Activated CD8-positive, alpha-beta T cell treated with anti-CD3 and anti-CD28 coated beads for 36 hours (primary cell): ENCODE results near the gene GNG8. TPM values are rescaled to one million over a fixed set of nuclear protein-coding genes. Genes with fewer than 3 reads are reported as not detected.

Experiments used
- ATAC-seq: fragments of 200-7000 bp; cut with Tn5 transposase; one replicate; pipeline ENCODE4 v1.10.0; 2021; ENCODE audit warnings: mild to moderate bottlenecking, moderate library complexity
- CTCF ChIA-PET: fragments of 350-600 bp; sonication (Branson Sonifier 250); formaldehyde crosslinking; loops from one replicate; lab custom pipeline; 2021; ENCODE audit warnings: antibody characterized with exemption; lab: Charles Lee
- POLR2A ChIA-PET: fragments of 350-600 bp; sonication (Branson Sonifier 250); formaldehyde crosslinking; loops from one replicate; lab custom pipeline; 2021; ENCODE audit warnings: antibody characterized with exemption; lab: Charles Lee
- DNase-seq: peaks from one replicate; pipeline ENCODE4 v3.0.0-alpha.2; 2020
- H3K27ac Mint-ChIP-seq: one replicate; pipeline ENCODE4 v1.8.0; 2021; ENCODE audit warnings: mild to moderate bottlenecking, mixed read lengths
- H3K27me3 Mint-ChIP-seq: one replicate; pipeline ENCODE4 v1.8.0; 2021; ENCODE audit warnings: mixed read lengths
- H3K36me3 Mint-ChIP-seq: one replicate; pipeline ENCODE4 v1.8.0; 2021; ENCODE audit warnings: low read depth, mixed read lengths
- H3K4me1 Mint-ChIP-seq: one replicate; pipeline ENCODE4 v1.8.0; 2021; ENCODE audit warnings: low read depth, mixed read lengths
- H3K4me3 Mint-ChIP-seq: one replicate; pipeline ENCODE4 v1.8.0; 2021; ENCODE audit warnings: mild to moderate bottlenecking, moderate library complexity, mixed read lengths
- H3K9me3 Mint-ChIP-seq: one replicate; pipeline ENCODE4 v1.8.0; 2021; ENCODE audit warnings: mixed read lengths
- CTCF ChIP-seq: fragments of 200-600 bp; IDR thresholded peaks from one replicate; pipeline ENCODE4 v1.8.0; 2022; ENCODE audit warnings: antibody characterized with exemption, mild to moderate bottlenecking
- intact Hi-C: fragments of 100-400 bp; cut with micrococcal nuclease; formaldehyde crosslinking; loops from one replicate; pipeline ENCODE4 v1.10.0; 2022
- total RNA-seq, 2 experiments: library from RNA; stranded (reverse); gene quantifications; one replicate each; pipeline ENCODE4 v1.2.3, GENCODE V29; 2021

The GNG8 gene
- total RNA-seq, 2 experiments from 2014 or later: 33.0 to 45.4 TPM

- CTCF ChIA-PET: interaction anchor here (1.0 to 4.9 kb wide), 33 partner anchors 9 to 587 kb away, joined by 3 to 300 read pairs (median 7); partner anchors contain the start of genes CALM3, GNG8 and PTGIR
- peak; percentile 100 for DNase-seq
- Mint-ChIP-seq H3K27me3 (peaks cover 22% of the 10 kb centered on the region), H3K9me3 (no peaks in the 10 kb centered on the region), H3K27ac (peak within 1 kb of the TSS; percentile 69), H3K4me3 (peak within 1 kb of the TSS; percentile 74), H3K4me1 (peaks cover 25% of the 10 kb centered on the region), H3K36me3 (no peaks in the 10 kb centered on the region)
- no peak for TF ChIP-seq CTCF
- intact Hi-C loops: loop anchor here (5.0 kb wide), 1 partner anchor 134 kb away; no protein-coding TSS in a partner anchor
- POLR2A ChIA-PET: interaction anchor here (0.6 to 4.1 kb wide), 18 partner anchors 12 to 145 kb away, joined by 3 to 28 read pairs (median 4); partner anchors contain the start of gene CALM3
- peak; percentile 88 for ATAC-seq
Measured at GRCh38 chr19:46661020-46661731, 25.2 kb upstream of the GNG8 start, which contains the start of gene DACT3. DACT3 (minus strand) TSS chr19:46661182; CDS start chr19:46661064, 118 bp downstream.

GRCh38 chr19:46660551-46661019 is 24.6 kb upstream of the GNG8 start:
- DNase-seq: peak; percentile 43
- no peaks in the 10 kb centered on the region for H3K36me3 Mint-ChIP-seq

GRCh38 chr19:46660008-46660517 is 24.1 kb upstream of the GNG8 start:
- Mint-ChIP-seq H3K4me1 (peaks cover 25% of the 10 kb centered on the region), H3K27ac (no peak overlapping the region), H3K36me3 (no peaks in the 10 kb centered on the region), H3K9me3 (no peaks in the 10 kb centered on the region), H3K4me3 (peak overlapping the region; percentile 74), H3K27me3 (peaks cover 24% of the 10 kb centered on the region)
- intact Hi-C loops: loop anchor here (5.0 kb wide), 1 partner anchor 133 kb away; no protein-coding TSS in a partner anchor
- ATAC-seq (no peak), DNase-seq (peak; percentile 35)
- ChIA-PET CTCF (interaction anchor here (0.9 to 4.9 kb wide), 8 partner anchors 17 to 588 kb away, joined by 3 to 300 read pairs (median 3); partner anchors contain the start of gene CALM3), POLR2A (interaction anchor here (1.1 to 4.1 kb wide), 7 partner anchors 12 to 60 kb away, joined by 3 to 28 read pairs (median 11); partner anchors contain the start of gene CALM3)
- TF ChIP-seq CTCF: no peak

More at GRCh38 chr19:46660551-46661019, 24.6 kb upstream of the GNG8 start:
- no peak for ATAC-seq
- peaks cover 25% of the 10 kb centered on the region for H3K4me1 Mint-ChIP-seq
- peaks cover 22% of the 10 kb centered on the region for H3K27me3 Mint-ChIP-seq
- H3K9me3 Mint-ChIP-seq: no peaks in the 10 kb centered on the region
- peak overlapping the region; percentile 74 for H3K4me3 Mint-ChIP-seq
- H3K27ac Mint-ChIP-seq: no peak overlapping the region
- ChIA-PET CTCF (interaction anchor here (1.2 to 4.9 kb wide), 18 partner anchors 8 to 587 kb away, joined by 3 to 300 read pairs (median 14); partner anchors contain the start of genes CALM3, GNG8 and PTGIR), POLR2A (interaction anchor here (1.0 to 4.1 kb wide), 9 partner anchors 13 to 138 kb away, joined by 3 to 28 read pairs (median 5); partner anchors contain the start of gene CALM3)
- intact Hi-C loops: loop anchor here (5.0 kb wide), 1 partner anchor 133 kb away; no protein-coding TSS in a partner anchor
- TF ChIP-seq CTCF: no peak

- H3K4me1 Mint-ChIP-seq: peaks cover 25% of the 10 kb centered on the region
- ATAC-seq: no peak
- DNase-seq: peak; percentile 27
- H3K27me3 Mint-ChIP-seq: peaks cover 27% of the 10 kb centered on the region
- peak overlapping the region; percentile 74 for H3K4me3 Mint-ChIP-seq
- ChIA-PET CTCF (interaction anchor here (0.8 to 4.4 kb wide), 6 partner anchors 14 to 131 kb away, joined by 3 to 41 read pairs (median 3); no protein-coding TSS in a partner anchor), POLR2A (interaction anchor here (1.0 to 1.6 kb wide), 5 partner anchors 11 to 136 kb away, joined by 3 to 11 read pairs (median 4); no protein-coding TSS in a partner anchor)
- H3K27ac Mint-ChIP-seq: no peak overlapping the region
- H3K36me3 Mint-ChIP-seq: no peaks in the 10 kb centered on the region
- intact Hi-C loops: loop anchor here (5.0 kb wide), 1 partner anchor 132 kb away; no protein-coding TSS in a partner anchor
- TF ChIP-seq CTCF: no peak
- H3K9me3 Mint-ChIP-seq: no peaks in the 10 kb centered on the region
Measured at GRCh38 chr19:46659151-46660007, 23.4 kb upstream of the GNG8 start.
